ENCODE results near the gene APOO.

APOO gene

DNA sequence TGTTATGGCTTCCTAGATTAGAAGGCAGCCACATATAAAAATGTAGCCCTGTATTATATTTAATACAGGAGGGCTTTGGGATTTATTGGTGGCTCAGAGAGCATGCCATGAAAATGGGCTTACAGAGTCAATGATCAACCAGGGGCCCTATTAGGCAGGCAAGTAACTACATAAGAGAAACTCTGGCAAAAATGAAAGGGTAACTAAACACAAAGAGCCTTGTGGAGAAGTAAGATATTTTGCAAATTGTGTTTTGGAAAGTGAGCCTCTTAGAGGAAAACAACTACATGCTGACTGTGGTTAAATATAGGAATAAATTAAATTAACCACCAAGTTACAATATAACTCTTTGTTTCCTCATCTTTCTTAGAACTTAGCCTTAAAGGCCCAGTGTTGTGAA, 119.2 kb downstream of the APOO start:
- DNase-seq (ENCODE audit: low read depth in 1 of 2, low spot score in 1 of 2), result no peak

DNA sequence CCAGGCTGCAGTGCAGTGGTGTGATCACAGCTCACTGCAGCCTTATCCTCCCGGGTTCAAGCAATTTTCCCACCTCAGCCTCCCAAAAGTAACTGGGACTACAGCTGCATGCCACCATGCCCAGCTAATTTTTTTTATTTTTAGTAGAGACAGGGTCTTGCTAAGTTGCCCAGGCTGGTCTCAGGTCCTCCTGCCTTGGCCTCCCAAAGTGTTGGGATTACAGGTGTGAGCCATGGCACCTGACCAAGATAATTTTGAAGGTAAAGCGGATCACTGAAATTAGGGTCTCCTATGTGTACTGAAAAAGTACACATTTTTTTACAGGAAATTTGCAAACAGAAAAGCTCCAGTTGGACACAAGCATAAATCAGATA, 120.0 kb downstream of the APOO start:
- DNase-seq (ENCODE audit: low read depth in 1 of 2, low spot score in 1 of 2), result no peak

GRCh38 chrX:23786268-23786815, 121.4 kb downstream of the APOO start:
- DNase-seq (ENCODE audit: low read depth in 1 of 2, low spot score in 1 of 2), result no peak

DNA sequence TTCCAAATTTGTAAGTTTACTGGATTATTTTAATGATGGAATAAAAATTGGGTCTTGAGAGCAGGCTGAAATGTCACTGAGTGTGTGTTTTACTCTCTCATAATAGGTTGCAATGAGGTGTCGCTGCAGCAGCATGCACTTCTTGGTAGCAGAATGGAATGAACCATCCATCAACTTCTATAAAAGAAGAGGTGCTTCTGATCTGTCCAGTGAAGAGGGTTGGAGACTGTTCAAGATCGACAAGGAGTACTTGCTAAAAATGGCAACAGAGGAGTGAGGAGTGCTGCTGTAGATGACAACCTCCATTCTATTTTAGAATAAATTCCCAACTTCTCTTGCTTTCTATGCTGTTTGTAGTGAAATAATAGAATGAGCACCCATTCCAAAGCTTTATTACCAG, 122.2 kb downstream of the APOO start:
- DNase-seq (ENCODE audit: low read depth in 1 of 2, low spot score in 1 of 2), result no peak

- DNase-seq (ENCODE audit: low read depth in 1 of 2, low spot score in 1 of 2), result no peak
Measured at GRCh38 chrX:23784470-23785331, 123.0 kb downstream of the APOO start.

GRCh38 chrX:23783589-23784469, 123.9 kb downstream of the APOO start:
- DNase-seq (ENCODE audit: low read depth in 1 of 2, low spot score in 1 of 2), result no peak
